MCF 10A (cell line): ENCODE measurements around the gene GPR132. TPM values are rescaled to one million over a fixed set of nuclear protein-coding genes. Genes with fewer than 3 reads are reported as not detected.

Source experiments
- BruUV-seq: library from RNA; stranded (reverse); fragments of 400-500 nt; replicated peaks from 2 replicates; lab custom pipeline; 2021; lab: Mats Ljungman, UMichigan
- CTCF ChIA-PET: fragments of 300-600 bp; sonication (Branson Sonifier 250); formaldehyde crosslinking; extraction: SDS; loops from one replicate; lab custom pipeline; 2021; ENCODE audit warnings: antibody characterized with exemption, inconsistent platforms; lab: Yijun Ruan, JAX
- POLR2A ChIA-PET: fragments of 300-600, 350-650 bp; sonication (Branson Sonifier 250); formaldehyde crosslinking; extraction: SDS; loops from one replicate; lab custom pipeline; 2020; ENCODE audit warnings: antibody characterized with exemption, inconsistent platforms; lab: Yijun Ruan, JAX
- DNase-seq: peaks from one replicate; pipeline ENCODE4 v3.0.0-alpha.2; 2018; ENCODE audit not compliant: unreplicated experiment
- H3K27ac Mint-ChIP-seq: one replicate; pipeline ENCODE4 v1.8.0; 2022; ENCODE audit warnings: mild to moderate bottlenecking, low read depth, mixed read lengths; ENCODE audit not compliant: unreplicated experiment
- H3K27me3 Mint-ChIP-seq: one replicate; pipeline ENCODE4 v1.8.0; 2022; ENCODE audit warnings: mixed read lengths; ENCODE audit not compliant: insufficient read depth, unreplicated experiment
- H3K36me3 Mint-ChIP-seq: one replicate; pipeline ENCODE4 v1.8.0; 2022; ENCODE audit warnings: mild to moderate bottlenecking, moderate library complexity, mixed read lengths; ENCODE audit not compliant: insufficient read depth, unreplicated experiment
- H3K4me1 Mint-ChIP-seq: one replicate; pipeline ENCODE4 v1.8.0; 2022; ENCODE audit warnings: mixed read lengths; ENCODE audit not compliant: insufficient read depth, unreplicated experiment
- H3K4me3 Mint-ChIP-seq: one replicate; pipeline ENCODE4 v1.8.0; 2022; ENCODE audit warnings: mild to moderate bottlenecking, moderate library complexity, mixed read lengths; ENCODE audit not compliant: unreplicated experiment
- H3K9me3 Mint-ChIP-seq: one replicate; pipeline ENCODE4 v1.8.0; 2022; ENCODE audit warnings: mixed read lengths; ENCODE audit not compliant: unreplicated experiment
- intact Hi-C: fragments of 100-400 bp; cut with micrococcal nuclease; formaldehyde crosslinking; loops from 2 replicates; pipeline ENCODE4 v1.14.1; 2022
- total RNA-seq: library from RNA; stranded (reverse); gene quantifications from 2 replicates; pipeline ENCODE4 v1.2.3, GENCODE V29; 2022
- TF ChIP-seq, protein P1 (sequence below): fragments of 200-600 bp; IDR thresholded peaks from one replicate; pipeline ENCODE4 v1.8.0; 2022; ENCODE audit warnings: antibody characterized with exemption, mild to moderate bottlenecking; ENCODE audit not compliant: unreplicated experiment

Gene GPR132
- total RNA-seq, 1 experiment from 2014 or later = 0.42 TPM

DNA sequence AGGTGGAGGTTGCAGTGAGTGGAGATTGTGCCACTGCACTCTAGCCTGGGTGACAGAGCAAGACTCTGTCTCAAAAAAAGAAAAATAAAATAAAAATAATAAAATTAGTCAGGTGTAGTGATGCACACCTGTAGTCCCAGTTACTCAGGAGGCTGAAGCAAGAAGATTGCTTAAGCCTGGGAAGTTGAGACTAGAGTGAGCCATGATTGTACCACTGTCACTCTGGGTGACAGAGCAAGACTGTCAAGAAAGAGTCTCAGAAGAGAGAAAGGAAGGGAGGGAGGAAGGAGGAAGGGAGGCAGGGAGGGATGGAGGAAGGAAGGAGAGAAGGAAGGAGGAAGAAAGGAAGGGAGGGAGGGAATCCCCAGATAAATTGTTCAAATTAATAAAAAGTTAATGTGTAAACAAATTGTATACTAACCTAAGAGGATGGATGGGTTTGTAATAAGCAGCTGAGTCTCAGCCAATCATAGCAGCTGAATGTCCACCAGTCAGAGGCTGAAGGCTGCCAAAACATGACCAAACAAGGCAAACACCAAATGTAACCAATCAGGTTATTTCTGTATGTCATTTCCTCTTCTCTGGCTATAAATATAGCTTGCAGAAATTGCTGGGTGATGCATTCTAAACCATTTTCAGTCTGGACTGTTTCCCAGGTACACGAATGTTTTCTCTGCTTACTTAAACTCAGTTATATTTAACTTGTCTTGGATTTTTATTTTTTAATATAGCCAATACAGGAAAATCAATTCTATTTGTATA lies 38.2 kb downstream of the GPR132 start:
- CTCF ChIA-PET = interaction anchor here (0.7 to 5.2 kb wide), 3 partner anchors 8 to 52 kb away, joined by 3 to 44 read pairs (median 19); no protein-coding TSS in a partner anchor
- no peaks in the 10 kb centered on the region for H3K36me3 Mint-ChIP-seq
- POLR2A ChIA-PET = interaction anchor here (0.9 to 18.5 kb wide), 5 partner anchors 12 to 55 kb away, joined by 3 to 636 read pairs (median 4); partner anchors contain the start of gene CLBA1
- intact Hi-C loops = no loop called here
- H3K9me3 Mint-ChIP-seq = no peaks in the 10 kb centered on the region
- no peaks in the 10 kb centered on the region for H3K27me3 Mint-ChIP-seq
- H3K4me3 Mint-ChIP-seq = no peak overlapping the region
- H3K27ac Mint-ChIP-seq = peak overlapping the region; percentile 64
- TF ChIP-seq, protein P1, sequence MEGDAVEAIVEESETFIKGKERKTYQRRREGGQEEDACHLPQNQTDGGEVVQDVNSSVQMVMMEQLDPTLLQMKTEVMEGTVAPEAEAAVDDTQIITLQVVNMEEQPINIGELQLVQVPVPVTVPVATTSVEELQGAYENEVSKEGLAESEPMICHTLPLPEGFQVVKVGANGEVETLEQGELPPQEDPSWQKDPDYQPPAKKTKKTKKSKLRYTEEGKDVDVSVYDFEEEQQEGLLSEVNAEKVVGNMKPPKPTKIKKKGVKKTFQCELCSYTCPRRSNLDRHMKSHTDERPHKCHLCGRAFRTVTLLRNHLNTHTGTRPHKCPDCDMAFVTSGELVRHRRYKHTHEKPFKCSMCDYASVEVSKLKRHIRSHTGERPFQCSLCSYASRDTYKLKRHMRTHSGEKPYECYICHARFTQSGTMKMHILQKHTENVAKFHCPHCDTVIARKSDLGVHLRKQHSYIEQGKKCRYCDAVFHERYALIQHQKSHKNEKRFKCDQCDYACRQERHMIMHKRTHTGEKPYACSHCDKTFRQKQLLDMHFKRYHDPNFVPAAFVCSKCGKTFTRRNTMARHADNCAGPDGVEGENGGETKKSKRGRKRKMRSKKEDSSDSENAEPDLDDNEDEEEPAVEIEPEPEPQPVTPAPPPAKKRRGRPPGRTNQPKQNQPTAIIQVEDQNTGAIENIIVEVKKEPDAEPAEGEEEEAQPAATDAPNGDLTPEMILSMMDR = no peak
- H3K4me1 Mint-ChIP-seq = peaks cover 18% of the 10 kb centered on the region
- BruUV-seq = no TSS peak
- peak; percentile 33 for DNase-seq

DNA sequence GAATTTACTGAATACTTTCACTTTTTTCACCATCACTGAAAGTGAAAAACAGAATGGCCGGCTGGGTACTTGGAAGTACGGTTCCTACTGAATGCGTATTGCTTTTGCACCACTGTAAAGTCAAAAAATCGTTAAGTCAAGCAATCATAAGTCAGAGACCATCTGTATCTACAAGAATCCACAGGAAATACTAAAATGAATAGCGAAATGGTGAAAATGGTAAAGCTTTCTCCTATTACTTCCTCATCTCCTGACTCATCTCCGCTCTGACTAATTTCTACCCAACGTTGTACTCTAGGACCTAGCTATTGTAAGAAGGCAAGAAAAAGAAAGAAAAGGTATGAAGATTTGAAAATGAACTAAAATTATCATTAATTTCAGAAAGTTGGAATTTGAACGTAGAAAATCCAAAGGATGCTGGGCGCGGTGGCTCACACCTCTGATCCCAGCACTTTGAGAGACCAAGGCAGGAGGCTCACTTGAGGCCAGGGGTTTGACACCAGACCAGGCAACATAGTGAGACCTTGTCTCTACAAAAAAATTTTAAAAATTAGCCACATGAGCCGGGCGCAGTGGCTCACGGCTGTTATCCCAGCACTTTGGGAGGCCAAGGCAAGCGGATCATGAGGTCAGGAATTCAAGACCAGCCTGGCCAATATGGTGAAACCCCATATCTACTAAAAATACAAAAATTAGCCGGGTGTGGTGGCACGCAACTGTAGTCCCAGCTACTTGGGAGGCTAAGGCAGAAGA lies 39.0 kb downstream of the GPR132 start:
- Mint-ChIP-seq H3K4me1 (peaks cover 23% of the 10 kb centered on the region), H3K4me3 (peak overlapping the region; percentile 24), H3K9me3 (no peaks in the 10 kb centered on the region), H3K27ac (peak overlapping the region; percentile 64), H3K27me3 (no peaks in the 10 kb centered on the region), H3K36me3 (no peaks in the 10 kb centered on the region)
- no TSS peak for BruUV-seq
- TF ChIP-seq, protein P1 = no peak
- ChIA-PET CTCF (interaction anchor here (0.5 to 5.2 kb wide), 6 partner anchors 9 to 185 kb away, joined by 3 to 44 read pairs (median 3); no protein-coding TSS in a partner anchor), POLR2A (interaction anchor here (0.7 to 18.5 kb wide), 8 partner anchors 10 to 54 kb away, joined by 3 to 636 read pairs (median 4); partner anchors contain the start of gene CLBA1)
- DNase-seq = peak; percentile 68
- intact Hi-C loops = no loop called here

DNA sequence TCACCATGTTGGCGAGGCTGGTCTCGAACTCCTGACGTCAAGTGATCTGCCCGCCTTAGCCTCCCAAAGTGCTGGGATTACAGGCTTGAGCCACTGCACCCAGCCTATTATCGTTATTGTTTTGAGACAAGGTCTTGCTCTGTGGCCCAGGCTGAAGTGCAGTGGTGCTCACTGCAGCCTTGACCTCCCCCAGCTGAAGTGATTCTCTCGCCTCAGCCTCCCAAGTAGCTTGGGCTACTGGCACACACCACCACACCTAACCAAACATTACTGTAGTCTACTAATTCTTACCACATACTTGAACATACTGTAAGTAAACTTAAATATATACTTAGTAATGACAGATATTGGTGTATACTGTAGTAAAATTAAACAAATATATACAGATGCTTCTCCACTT lies 39.8 kb downstream of the GPR132 start:
- intact Hi-C loops = no loop called here
- H3K9me3 Mint-ChIP-seq = no peaks in the 10 kb centered on the region
- no peak overlapping the region for H3K4me3 Mint-ChIP-seq
- POLR2A ChIA-PET = interaction anchor here (0.6 to 18.5 kb wide), 7 partner anchors 9 to 170 kb away, joined by 3 to 636 read pairs (median 4); partner anchors contain the start of gene AHNAK2
- H3K27me3 Mint-ChIP-seq = no peaks in the 10 kb centered on the region
- no peak for DNase-seq
- CTCF ChIA-PET = interaction anchor here (0.6 to 5.2 kb wide), 4 partner anchors 17 to 51 kb away, joined by 3 to 44 read pairs (median 4); no protein-coding TSS in a partner anchor
- TF ChIP-seq, protein P1 = no peak
- peak overlapping the region; percentile 75 for H3K27ac Mint-ChIP-seq
- no peaks in the 10 kb centered on the region for H3K36me3 Mint-ChIP-seq
- peaks cover 23% of the 10 kb centered on the region for H3K4me1 Mint-ChIP-seq
- no TSS peak for BruUV-seq
